ENCODE results near the gene ETV6.

The ETV6 gene

GRCh38 chr12:11763760-11764520, 114.5 kb downstream of the ETV6 start:
- DNase-seq: no peak

- DNase-seq: no peak
Measured at GRCh38 chr12:11764837-11765236, 115.4 kb downstream of the ETV6 start.

- DNase-seq: no peak
Measured at GRCh38 chr12:11765421-11765816, 115.9 kb downstream of the ETV6 start.

- DNase-seq: peak; percentile 29
Measured at GRCh38 chr12:11765817-11766794, 116.6 kb downstream of the ETV6 start.

GRCh38 chr12:11767029-11767724, 117.7 kb downstream of the ETV6 start:
- no peak for DNase-seq

GRCh38 chr12:11767798-11768197, 118.3 kb downstream of the ETV6 start:
- DNase-seq: no peak

GRCh38 chr12:11768233-11768965, 118.9 kb downstream of the ETV6 start:
- DNase-seq: no peak

- DNase-seq: no peak
Measured at GRCh38 chr12:11769723-11770514, 120.4 kb downstream of the ETV6 start.

GRCh38 chr12:11771356-11771755, 121.9 kb downstream of the ETV6 start:
- DNase-seq: no peak

- DNase-seq: no peak
Measured at GRCh38 chr12:11771895-11772502, 122.5 kb downstream of the ETV6 start.

- DNase-seq: no peak
Measured at GRCh38 chr12:11773889-11774677, 124.6 kb downstream of the ETV6 start.

- DNase-seq: no peak
Measured at GRCh38 chr12:11774821-11775220, 125.3 kb downstream of the ETV6 start.

- DNase-seq: no peak
Measured at GRCh38 chr12:11776316-11776715, 126.8 kb downstream of the ETV6 start.

- DNase-seq: no peak
Measured at GRCh38 chr12:11777451-11777850, 128.0 kb downstream of the ETV6 start.

- DNase-seq: no peak
Measured at GRCh38 chr12:11777962-11778361, 128.5 kb downstream of the ETV6 start.

- no peak for DNase-seq
Measured at GRCh38 chr12:11778713-11779685, 129.5 kb downstream of the ETV6 start.

- no peak for DNase-seq
Measured at GRCh38 chr12:11780521-11781101, 131.1 kb downstream of the ETV6 start.

- no peak for DNase-seq
Measured at GRCh38 chr12:11782914-11783420, 133.5 kb downstream of the ETV6 start.

- no peak for DNase-seq
Measured at GRCh38 chr12:11785712-11786111, 136.2 kb downstream of the ETV6 start.
